Endothelial cell of umbilical vein (primary cell): ENCODE results near the gene PFAS. TPM values are rescaled to one million over a fixed set of nuclear protein-coding genes. Genes with fewer than 3 reads are reported as not detected.

ENCODE experiments used
- Bru-seq: library from RNA; stranded (reverse); fragments of 400-500 nt; gene quantifications from one replicate; lab custom pipeline; 2021; lab: Mats Ljungman, UMichigan
- BruChase-seq, 2 experiments: library from RNA; stranded (reverse); fragments of 400-500 nt; gene quantifications; one replicate each; lab custom pipeline; 2021; lab: Mats Ljungman, UMichigan
- BruUV-seq: library from RNA; stranded (reverse); fragments of 400-500 nt; replicated peaks from 2 replicates; lab custom pipeline; 2021; lab: Mats Ljungman, UMichigan
- CTCF ChIA-PET: fragments of 300-600, 350-600 bp; sonication (Branson Sonifier 250); formaldehyde crosslinking; loops from one replicate; lab custom pipeline; 2021; ENCODE audit warnings: antibody characterized with exemption, inconsistent platforms; lab: Charles Lee
- POLR2A ChIA-PET: fragments of 300-600, 350-600 bp; sonication (Branson Sonifier 250); formaldehyde crosslinking; loops from one replicate; lab custom pipeline; 2021; ENCODE audit warnings: antibody characterized with exemption, inconsistent platforms; lab: Charles Lee
- DNase-seq: peaks from one replicate; pipeline ENCODE4 v3.0.0-alpha.2; 2011; ENCODE audit warnings: low read depth, low spot score
- FAIRE-seq: peaks from 2 replicates; lab custom pipeline; 2011; peaks lifted over from hg19 to GRCh38; lab: Jason Lieb, UNC
- H2AFZ ChIP-seq: 2 replicates; pipeline ENCODE4 v1.6.0; 2012; ENCODE audit warnings: low read depth, low read length, control low read depth, inconsistent platforms
- H3K27ac ChIP-seq: 2 replicates; pipeline ENCODE4 v1.5.1; 2011; ENCODE audit warnings: low read depth, mild to moderate bottlenecking, control low read depth, low read length, moderate library complexity; ENCODE audit not compliant: insufficient read depth
- H3K27me3 ChIP-seq, 2 experiments: 2 replicates each; pipeline versions ENCODE4 v1.6.0 to v1.6.1; 2011; ENCODE audit warnings: low read length in 2 of 2, mixed read lengths in 1 of 2; ENCODE audit not compliant: control insufficient read depth in 2 of 2, insufficient read depth in 2 of 2
- H3K36me3 ChIP-seq, 2 experiments: 2 replicates in 1 of 2; 3 replicates in 1 of 2; pipeline ENCODE4 v1.5.1; 2011; ENCODE audit warnings: low read length in 2 of 2, mild to moderate bottlenecking in 1 of 2, moderate library complexity in 1 of 2; ENCODE audit not compliant: control insufficient read depth in 2 of 2, insufficient read depth in 2 of 2; ENCODE audit errors: extremely low read depth in 1 of 2
- H3K4me1 ChIP-seq: 3 replicates; pipeline ENCODE4 v1.5.1; 2011; ENCODE audit warnings: mild to moderate bottlenecking, low read length; ENCODE audit not compliant: control insufficient read depth, insufficient read depth; ENCODE audit errors: extremely low read depth
- H3K4me2 ChIP-seq: 2 replicates; pipeline ENCODE4 v1.6.1; 2011; ENCODE audit warnings: low read length, control low read depth, mixed read lengths; ENCODE audit not compliant: insufficient read depth
- H3K4me3 ChIP-seq, 3 experiments: fragments of 200-600 bp in 1 of 3; sonication (generic), shearing (Covaris generic) in 1 of 3; replicated peaks in 1 of 3; 2 replicates each; pipeline ENCODE4 v1.5.1; 2011 to 2016; ENCODE audit warnings: control low read depth in 3 of 3, low read length in 3 of 3, mild to moderate bottlenecking in 2 of 3, inconsistent platforms in 1 of 3, low read depth in 1 of 3, moderate library complexity in 1 of 3; ENCODE audit not compliant: insufficient read depth in 1 of 3
- H3K79me2 ChIP-seq: 2 replicates; pipeline ENCODE4 v1.6.0; 2012; ENCODE audit warnings: low read length, inconsistent platforms; ENCODE audit not compliant: control insufficient read depth, insufficient read depth
- H3K9ac ChIP-seq: replicated peaks from 2 replicates; pipeline ENCODE3; 2011; ENCODE audit warnings: low read length, control low read depth; ENCODE audit not compliant: insufficient read depth; ENCODE audit errors: extremely low read depth
- H3K9me1 ChIP-seq: replicated peaks from 3 replicates; pipeline ENCODE4 v1.6.0; 2011; ENCODE audit warnings: mild to moderate bottlenecking, low read length; ENCODE audit not compliant: control insufficient read depth, insufficient read depth; ENCODE audit errors: extremely low read depth
- H3K9me3 ChIP-seq: replicated peaks from 2 replicates; pipeline ENCODE4 v1.5.1; 2012; ENCODE audit warnings: low read length, inconsistent platforms; ENCODE audit not compliant: control insufficient read depth, insufficient read depth
- H4K20me1 ChIP-seq: replicated peaks from 2 replicates; pipeline ENCODE3; 2011; ENCODE audit warnings: mild to moderate bottlenecking, low read length; ENCODE audit not compliant: control insufficient read depth, insufficient read depth; ENCODE audit errors: extremely low read depth
- CTCF ChIP-seq, 2 donors: IDR thresholded peaks; 1 replicate in 1 of 2; 2 replicates in 1 of 2; pipeline ENCODE4 v1.5.1; 2011; ENCODE audit warnings: low read length in 2 of 2, mild to moderate bottlenecking in 2 of 2, moderate library complexity in 2 of 2, control low read depth in 1 of 2, inconsistent platforms in 1 of 2, low read depth in 1 of 2; ENCODE audit not compliant: insufficient read depth in 1 of 2; ENCODE audit errors: extremely low read depth in 1 of 2
- EZH2 ChIP-seq: IDR thresholded peaks from 2 replicates; pipeline ENCODE4 v1.6.1; 2012; ENCODE audit warnings: borderline replicate concordance, low read depth, mild to moderate bottlenecking, moderate library complexity, low read length, inconsistent platforms; ENCODE audit not compliant: severe bottlenecking
- FOS ChIP-seq: IDR thresholded peaks from 2 replicates; pipeline ENCODE4 v1.6.1; 2011; ENCODE audit warnings: mild to moderate bottlenecking, low read length, moderate library complexity, borderline replicate concordance; ENCODE audit not compliant: insufficient read depth
- GATA2 ChIP-seq: IDR thresholded peaks from 2 replicates; pipeline ENCODE4 v1.7.0; 2011; ENCODE audit warnings: low read depth, mild to moderate bottlenecking, moderate library complexity, mixed read lengths, low read length; ENCODE audit not compliant: insufficient read length, insufficient read depth
- JUN ChIP-seq: IDR thresholded peaks from 2 replicates; pipeline ENCODE4 v1.6.1; 2011; ENCODE audit warnings: borderline replicate concordance, low read depth; ENCODE audit not compliant: insufficient read length, insufficient read depth
- MAX ChIP-seq: IDR thresholded peaks from 2 replicates; pipeline ENCODE4 v1.6.1; 2011; ENCODE audit not compliant: insufficient read depth, insufficient read length
- MYC ChIP-seq: IDR thresholded peaks from one replicate; pipeline ENCODE4 v1.6.1; 2011; ENCODE audit warnings: mild to moderate bottlenecking, low read depth, low read length
- POLR2A ChIP-seq: IDR thresholded peaks from 2 replicates; pipeline ENCODE4 v1.6.1; 2012; ENCODE audit warnings: low read depth, mild to moderate bottlenecking, control low read depth, low read length
- POLR2AphosphoS5 ChIP-seq: IDR thresholded peaks from 2 replicates; pipeline ENCODE4 v1.6.1; 2012; ENCODE audit warnings: low read depth, mild to moderate bottlenecking, control low read depth, low read length, moderate library complexity; ENCODE audit not compliant: insufficient read depth
- dilution Hi-C: fragments of 300-500 bp; cut with MboI; formaldehyde crosslinking; loops from one replicate; pipeline ENCODE4 v1.15.0; 2019; ENCODE audit warnings: low sequenced_read_pairs; ENCODE audit not compliant: extremely low pct_ligation_motif_present
- intact Hi-C: fragments of 100-400 bp; cut with micrococcal nuclease; formaldehyde crosslinking; loops from one replicate; pipeline ENCODE4 v1.10.0; 2022
- long read RNA-seq: library from polyadenylated mRNA; stranded (forward); transcript quantifications from one replicate; pipeline ENCODE4 v2.0.0, GENCODE V29; 2021
- polyA minus RNA-seq, 3 experiments: library from RNA; depleted of rRNA, polyadenylated mRNA; stranded (reverse); fragments of >200 nt; gene quantifications; 1 replicate in 1 of 3; 2 replicates in 2 of 3; pipeline ENCODE4 v1.2.3, GENCODE V29; 2011
- polyA plus RNA-seq, 4 experiments: library from polyadenylated mRNA; depleted of rRNA in 3 of 4; stranded (reverse) in 3 of 4; unstranded in 1 of 4; fragments of >200 nt; gene quantifications; 2 replicates each; pipeline versions ENCODE4 v1.2.1 to v1.2.3, GENCODE V29; 2011 to 2012; ENCODE audit warnings: missing spikeins in 1 of 4
- total RNA-seq: library from RNA; stranded (reverse); gene quantifications from 2 replicates; pipeline ENCODE4 v1.2.3, GENCODE V29; 2021

Gene PFAS
- total RNA-seq (84.1 and 108 TPM in 2 replicates), polyA plus RNA-seq (31.4 and 34.1 TPM in 2 replicates), polyA minus RNA-seq (113 and 126 TPM in 2 replicates), Bru-seq, nascent RNA (percentile 64 among the genes with signal in this experiment), BruChase-seq, experiment 1, labeled RNA remaining after a 6-hour chase (percentile 76 among the genes with signal in this experiment), BruChase-seq, experiment 2, labeled RNA remaining after a 2-hour chase (percentile 70 among the genes with signal in this experiment)
- 21.0 and 21.9 TPM in 2 replicates for polyA plus RNA-seq (2011; cell fraction: cytosol; rRNA removed)
- polyA plus RNA-seq (2011; cell fraction: nucleus; rRNA removed), result 155 and 168 TPM in 2 replicates
- 40.9 and 65.9 TPM in 2 replicates for polyA plus RNA-seq (2012)
- 63.9 TPM for polyA minus RNA-seq (2011; cell fraction: cytosol; rRNA and poly(A)+ RNA removed)
- polyA minus RNA-seq (2011; cell fraction: nucleus; rRNA and poly(A)+ RNA removed), result 64.9 and 69.7 TPM in 2 replicates
- long read RNA-seq, full-length matches to known transcripts, result 32 of 66 reads
- long read RNA-seq, partial matches to known transcripts, result 13 of 66 reads
- long read RNA-seq, other reads (novel, unspliced or antisense), result 21 of 66 reads

- DNase-seq (peak; percentile 90), FAIRE-seq (peak; percentile 95)
- intact Hi-C loops, result loop anchor here (1.0 kb wide), 5 partner anchors 51 to 134 kb away; partner anchors contain the start of gene RPL26
- Histone ChIP-seq H3K27ac (peak within 1 kb of the TSS; percentile 73), H3K4me3 (peak within 1 kb of the TSS; percentile 69 to 98 (median 80)), H3K79me2 (peaks cover 43% of the 10 kb centered on the region), H2AFZ (peak within 1 kb of the TSS; percentile 85), H3K4me2 (peak within 1 kb of the TSS; percentile 99), H3K9ac (peak within 1 kb of the TSS; percentile 94), H3K9me1 (no peaks in the 10 kb centered on the region), H3K4me1 (peaks cover 14% of the 10 kb centered on the region), H4K20me1 (no peaks in the 10 kb centered on the region), H3K27me3 (no peaks in the 10 kb centered on the region), H3K9me3 (no peaks in the 10 kb centered on the region), H3K36me3 (peaks cover 0 to under 1% of the 10 kb centered on the region in 2 experiments)
- CTCF ChIA-PET, result interaction anchor here (1.3 to 2.9 kb wide), 4 partner anchors 28 to 52 kb away, joined by 6 to 16 read pairs (median 9); partner anchors contain the start of gene SLC25A35
- TSS peak; percentile 10 for BruUV-seq
- TF ChIP-seq POLR2AphosphoS5, result peak; percentile 81
- TF ChIP-seq GATA2, result no peak
- TF ChIP-seq EZH2, result no peak
- TF ChIP-seq POLR2A, result peak; percentile 79
- peak; percentile 89 for TF ChIP-seq MYC
- TF ChIP-seq MAX, result peak; percentile 96
- no peak for TF ChIP-seq FOS
- TF ChIP-seq JUN, result no peak
- TF ChIP-seq CTCF (IDR thresholded peaks at IDR 0.05; ENCODE audit: extremely low read depth in 1 of 2, insufficient read depth in 1 of 2, low read depth in 1 of 2, low read length in 2 of 2), result peak in 1 of 2 donors; percentile 6
- dilution Hi-C loops, result no loop called here
- POLR2A ChIA-PET, result interaction anchor here (0.6 to 1.7 kb wide), 4 partner anchors 9 to 76 kb away, joined by 3 to 9 read pairs (median 4); partner anchors contain the start of gene BORCS6
These were observed at the start of gene PFAS for GRCh38 chr17:8248751-8249607. PFAS (plus strand) TSS chr17:8249289; CDS start chr17:8253938, 4,649 bp downstream.
